ENCODE measurements around the gene SLC9A8.

SLC9A8 gene

DNA sequence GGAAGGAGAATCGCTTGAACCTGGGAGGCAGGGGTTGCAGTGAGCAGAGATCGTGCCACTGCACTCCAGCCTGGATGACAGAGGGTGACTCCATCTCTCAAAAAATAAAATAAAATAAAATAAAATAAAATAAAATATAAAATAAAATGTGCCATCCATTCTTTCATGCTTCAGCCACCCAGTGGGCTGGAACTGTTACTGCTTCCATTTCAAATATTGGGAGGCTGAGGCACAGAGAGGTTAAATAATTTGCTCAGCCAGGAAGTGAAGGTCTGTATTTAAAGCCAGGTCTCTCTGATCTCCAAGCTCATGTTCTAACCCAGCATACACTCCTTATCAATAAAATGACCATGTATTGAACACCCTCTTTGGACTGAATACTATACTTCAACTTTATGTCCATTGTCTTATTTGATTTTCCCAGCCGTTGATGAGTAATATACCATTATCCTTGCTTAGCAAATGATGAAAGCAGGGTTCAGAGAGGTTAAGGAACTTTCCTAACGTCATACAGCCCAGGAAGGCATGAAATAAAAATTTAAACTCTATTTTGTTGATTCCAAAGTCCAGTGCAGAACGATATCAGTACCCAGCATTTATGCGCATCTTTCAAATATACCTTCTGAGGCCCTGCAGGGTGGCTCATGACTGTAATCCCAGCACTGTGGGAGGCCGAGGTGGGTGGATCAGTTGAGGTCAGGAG, 25.8 kb upstream of the SLC9A8 start:
- DNase-seq: no peak

DNA sequence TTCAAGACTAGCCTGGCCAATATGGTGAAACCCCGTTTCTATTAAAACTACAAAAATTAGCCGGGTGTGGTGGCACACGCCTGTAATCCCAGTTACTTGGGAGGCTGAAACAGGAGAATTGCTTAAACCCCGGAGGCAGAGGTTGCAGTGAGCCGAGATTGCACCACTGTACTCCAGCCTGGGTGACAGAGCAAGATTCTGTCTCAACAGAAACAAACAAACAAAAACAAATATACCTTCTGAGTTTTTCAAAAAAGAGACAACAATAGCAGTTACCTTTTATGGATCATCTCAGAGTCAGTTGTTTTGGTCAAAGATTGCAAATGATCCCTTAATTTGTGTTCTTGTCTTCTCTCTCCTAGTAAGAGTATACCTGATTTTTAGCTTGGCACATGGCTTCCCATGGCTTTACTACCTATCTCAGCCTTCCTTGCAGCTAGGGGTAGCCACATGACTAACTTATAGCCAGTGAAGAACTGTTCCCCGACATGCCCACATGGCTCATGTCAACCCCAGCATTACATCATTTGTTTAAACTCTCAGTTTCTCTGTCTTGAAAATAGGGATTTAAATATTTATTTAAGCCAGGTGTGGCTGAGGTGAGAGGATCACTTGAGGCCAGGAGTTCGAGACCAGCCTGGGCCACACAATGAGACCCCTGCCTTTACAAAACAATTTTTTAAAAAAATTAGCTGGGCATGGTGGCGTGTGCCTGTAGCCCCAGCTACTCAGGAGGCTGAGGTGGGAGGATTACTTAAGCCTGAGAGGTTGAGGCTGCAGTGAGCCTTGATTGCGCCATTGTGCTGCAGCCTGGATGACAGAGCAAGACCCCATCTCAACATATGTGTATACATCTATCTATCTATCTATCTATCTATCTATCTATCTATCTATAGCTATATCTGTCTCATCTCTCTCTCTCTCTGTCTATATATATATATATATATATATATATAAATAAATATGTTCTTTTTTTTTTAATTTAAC, 25.0 kb upstream of the SLC9A8 start:
- no peak for DNase-seq

DNA sequence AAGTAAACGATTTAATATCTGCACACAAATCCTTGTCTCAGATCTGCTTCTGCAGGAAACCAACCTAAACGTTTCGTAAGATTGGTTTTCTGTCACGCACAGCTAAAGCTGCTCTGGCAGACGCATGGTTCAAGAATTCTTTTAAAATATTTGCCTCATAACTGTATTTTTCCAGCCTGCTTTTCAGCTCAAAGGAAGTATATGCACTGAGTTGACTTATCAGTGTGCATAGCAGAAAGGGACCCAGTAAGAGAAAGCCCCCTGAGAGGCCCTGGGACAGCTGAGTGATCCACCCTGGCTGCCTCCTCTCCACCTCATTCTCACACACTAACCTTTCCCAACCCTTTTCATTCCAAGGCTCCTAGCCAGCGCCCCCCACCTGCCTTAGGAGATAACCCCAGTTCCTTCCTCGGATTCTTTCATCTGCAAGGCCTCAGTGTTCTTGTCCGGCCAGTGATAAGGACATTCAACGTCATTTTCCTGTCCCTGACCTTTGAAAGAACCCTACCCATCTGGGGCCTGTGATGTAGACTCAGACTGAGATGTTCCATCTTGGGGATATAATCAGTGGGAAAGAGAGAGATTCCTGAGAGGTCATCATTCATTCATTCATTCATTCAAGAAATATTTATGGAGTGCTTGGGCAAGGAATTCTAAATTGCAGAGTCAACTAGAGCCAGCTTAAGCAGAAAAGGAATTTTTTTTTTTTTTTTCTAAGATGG, 22.4 kb upstream of the SLC9A8 start:
- DNase-seq: no peak

DNA sequence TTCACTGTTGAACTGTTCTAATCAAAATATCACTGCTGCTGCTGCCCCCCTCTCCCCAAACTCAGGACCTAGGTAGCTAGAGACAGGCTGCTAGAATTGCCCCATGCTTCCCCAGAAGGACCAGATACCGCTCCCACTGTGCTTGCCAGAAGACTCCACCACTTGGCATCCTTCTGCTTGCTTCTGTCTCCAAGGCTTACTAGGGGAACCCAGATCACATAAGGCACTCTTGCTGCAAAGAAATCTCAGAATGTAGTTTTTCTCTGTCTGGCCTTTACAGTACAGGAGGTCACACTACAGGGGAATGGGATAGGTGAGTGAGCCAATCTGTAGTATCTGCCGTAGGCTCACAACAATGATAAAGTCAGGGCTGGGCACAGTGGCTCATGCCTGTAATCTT, 21.5 kb upstream of the SLC9A8 start:
- no peak for DNase-seq

DNA sequence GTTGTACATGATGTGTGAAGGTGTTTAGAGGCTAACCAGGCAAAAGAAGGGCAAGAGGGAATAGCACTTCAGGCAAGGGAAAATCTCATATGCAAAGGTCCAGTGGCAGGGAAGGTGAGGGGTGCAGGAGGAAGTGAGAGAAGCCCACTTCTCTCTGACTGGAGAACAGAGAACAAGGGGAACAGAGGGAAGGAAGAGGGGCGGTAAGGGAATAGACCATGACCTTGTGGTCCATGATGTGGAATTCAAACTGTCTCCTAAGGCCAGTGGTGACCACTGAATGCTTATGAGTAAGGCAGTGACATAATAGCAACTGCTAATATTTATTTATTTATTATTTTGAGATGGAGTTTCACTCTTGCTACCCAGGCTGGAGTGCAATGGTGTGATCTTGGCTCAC, 20.6 kb upstream of the SLC9A8 start:
- no peak for DNase-seq

DNA sequence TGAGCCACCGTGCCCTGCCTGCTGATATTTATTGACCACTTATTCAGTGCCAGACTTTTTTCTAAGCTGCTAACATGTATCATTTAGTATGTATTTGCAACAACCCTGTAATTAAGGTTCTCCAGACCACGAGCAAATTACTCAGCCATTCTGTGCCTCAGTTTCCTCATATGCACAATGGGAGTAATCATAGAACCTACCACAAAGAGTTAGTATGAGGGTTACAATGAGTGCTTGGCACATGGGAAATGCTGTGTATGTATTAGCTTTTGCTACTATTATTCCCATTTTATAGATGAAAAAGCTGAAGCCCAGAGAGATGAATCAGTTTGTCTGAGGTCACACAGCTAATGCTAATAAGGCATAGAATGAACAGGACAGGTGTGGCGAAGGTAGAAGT, 20.0 kb upstream of the SLC9A8 start:
- DNase-seq: no peak

DNA sequence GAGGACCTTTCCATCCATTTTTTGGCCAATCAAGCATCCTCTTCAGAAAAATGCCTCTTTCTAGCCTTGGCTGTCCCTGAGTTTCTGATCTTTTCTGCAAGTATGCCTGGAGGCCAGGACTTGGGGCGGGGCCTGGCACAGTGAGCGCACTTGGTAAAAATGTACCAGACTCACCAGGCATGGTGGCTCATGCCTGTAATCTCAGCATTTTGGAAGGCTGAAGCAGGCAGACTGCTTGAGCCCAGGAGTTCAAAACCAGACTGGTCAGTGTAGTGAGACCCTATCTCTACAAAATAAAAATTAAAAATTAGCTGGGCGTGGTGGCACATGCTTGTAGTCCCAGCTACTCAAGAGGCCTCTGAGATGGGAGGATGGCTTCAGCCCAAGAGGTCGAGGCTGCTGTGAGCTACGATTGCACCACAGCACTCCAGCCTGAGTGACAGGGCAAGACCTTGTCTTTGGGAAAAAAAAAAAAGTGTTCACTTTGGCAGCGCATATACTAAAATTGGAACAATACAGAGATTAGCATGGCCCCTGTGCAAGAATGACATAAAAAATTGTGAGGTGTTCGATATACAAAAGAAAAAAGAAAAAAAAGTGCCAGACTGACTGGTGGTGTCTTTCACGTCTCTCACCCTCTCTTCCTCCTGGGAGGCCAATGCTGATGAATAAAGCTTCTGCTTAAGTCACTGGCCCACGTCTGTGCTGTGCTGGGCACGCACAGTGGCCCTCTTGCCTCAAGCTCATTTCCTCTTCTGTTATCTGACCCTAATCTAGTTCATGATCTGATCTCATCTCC, 18.1 kb upstream of the SLC9A8 start:
- no peak for DNase-seq

DNA sequence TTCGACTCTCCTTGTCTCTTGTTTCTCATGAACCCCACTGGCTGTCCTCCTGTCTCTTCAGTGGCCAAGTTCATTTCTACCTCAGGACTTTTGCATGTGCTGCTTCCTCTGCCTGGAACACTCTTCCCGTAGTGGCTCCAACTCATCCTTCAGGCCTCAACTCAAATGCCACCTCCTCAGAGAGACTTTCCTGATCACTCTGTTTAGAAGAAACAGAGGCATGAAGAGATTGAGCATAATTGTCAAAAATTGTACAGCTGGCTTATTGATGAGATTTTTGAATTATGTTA, 17.5 kb upstream of the SLC9A8 start:
- no peak for DNase-seq

DNA sequence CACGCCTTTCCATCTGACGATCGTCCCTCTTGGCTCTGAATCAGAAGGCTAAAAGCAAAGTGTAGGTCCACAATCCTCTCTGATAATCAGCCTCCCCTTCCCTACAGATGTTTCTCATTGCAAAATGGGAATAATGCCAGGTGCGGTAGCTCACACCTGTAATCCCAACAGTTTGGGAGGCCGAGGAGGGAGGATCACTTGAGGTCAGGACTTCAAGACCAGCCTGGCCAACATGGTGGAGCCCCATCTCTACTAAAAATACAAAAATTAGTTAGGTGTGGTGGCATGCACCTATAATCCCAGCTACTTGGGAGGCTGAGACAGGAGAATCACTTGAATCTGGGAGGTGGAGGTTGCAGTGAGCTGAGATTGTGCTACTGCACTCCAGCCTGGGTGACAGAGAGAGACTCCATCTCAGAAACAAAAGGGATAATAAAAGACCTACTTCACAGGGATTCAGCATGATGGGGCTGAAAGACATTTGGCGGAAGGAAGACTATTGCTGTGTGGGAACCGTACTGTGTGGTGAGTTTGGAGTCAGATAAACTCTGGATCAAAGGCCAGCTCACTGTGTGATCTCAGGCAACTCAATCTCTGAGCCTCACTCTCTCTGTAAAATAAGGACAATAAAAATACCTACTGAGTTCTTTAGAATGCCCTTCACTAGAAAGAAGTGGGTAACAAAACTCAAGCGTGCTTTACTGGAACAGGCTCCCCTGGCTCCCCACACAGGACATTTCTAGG, 15.9 kb upstream of the SLC9A8 start:
- no peak for DNase-seq

DNA sequence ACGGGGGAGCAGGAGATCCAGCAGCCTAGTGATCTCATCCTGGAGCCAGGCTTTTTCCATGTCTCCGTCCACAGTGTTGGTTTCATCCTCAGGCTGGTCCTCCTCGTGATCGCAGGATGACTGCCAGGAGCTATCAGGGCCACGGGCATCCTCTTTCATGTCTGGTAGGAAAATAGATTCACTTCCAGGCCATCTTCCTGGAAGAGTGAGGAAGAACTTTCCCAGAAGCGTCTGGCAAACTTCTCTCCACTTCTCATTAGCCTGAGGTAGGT, 15.3 kb upstream of the SLC9A8 start:
- DNase-seq: no peak

DNA sequence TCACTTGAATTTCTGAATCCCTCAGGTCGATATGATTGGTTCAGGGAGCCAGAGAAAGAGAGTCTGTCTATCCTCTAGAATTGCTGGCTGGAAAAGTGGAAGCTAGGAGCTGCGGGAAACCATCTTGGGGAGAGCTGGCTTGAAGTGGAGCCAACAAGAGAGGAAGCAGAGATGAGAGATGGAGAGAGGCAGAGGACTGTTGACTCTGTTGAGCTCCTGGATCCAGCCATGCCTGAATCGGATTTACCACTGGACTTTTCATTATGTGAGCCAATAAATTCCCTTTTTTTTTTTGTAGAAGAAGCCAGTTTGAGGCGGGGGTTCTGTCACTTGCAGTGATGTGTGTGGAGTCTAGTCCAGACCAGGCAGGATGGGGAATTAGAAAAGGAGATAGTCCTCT, 13.9 kb upstream of the SLC9A8 start:
- DNase-seq: no peak

DNA sequence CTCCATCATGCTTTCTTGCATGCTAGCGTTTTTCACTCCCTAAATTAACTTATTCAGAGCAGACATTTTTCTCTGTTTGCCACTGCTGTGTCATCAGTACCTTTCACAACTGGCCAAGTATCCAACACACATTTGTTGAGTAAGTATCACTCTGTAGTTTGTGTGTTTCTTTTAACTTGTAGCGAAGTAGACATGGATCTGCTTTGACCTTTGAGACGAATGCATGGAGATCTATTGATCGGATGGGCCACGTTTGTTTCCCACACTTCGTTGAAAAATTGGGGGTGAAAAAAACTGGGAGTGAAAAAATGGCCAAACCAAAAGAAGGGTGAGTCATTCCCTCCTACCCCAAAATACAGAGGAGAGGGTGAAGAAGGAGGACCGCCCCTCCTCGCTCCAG, 12.9 kb upstream of the SLC9A8 start:
- no peak for DNase-seq

DNA sequence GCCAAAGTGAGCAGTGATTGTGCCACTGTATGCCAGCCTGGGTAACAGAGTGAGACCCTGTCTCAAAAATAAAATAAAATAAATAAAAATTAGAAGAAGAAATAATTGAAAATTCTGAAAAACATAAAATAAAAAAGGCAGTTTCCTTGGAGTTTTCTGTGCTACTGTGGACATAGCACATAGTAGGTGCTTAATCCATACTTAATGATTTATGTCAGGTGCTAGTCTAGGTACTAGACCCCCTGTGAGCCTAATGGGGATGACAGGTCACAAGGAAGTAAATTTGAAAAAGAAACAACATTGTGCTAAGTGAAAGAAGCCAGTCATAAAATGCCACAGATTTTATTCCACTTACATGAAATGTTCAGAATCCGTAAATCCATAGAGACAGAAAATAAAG, 9.2 kb upstream of the SLC9A8 start:
- DNase-seq: no peak

DNA sequence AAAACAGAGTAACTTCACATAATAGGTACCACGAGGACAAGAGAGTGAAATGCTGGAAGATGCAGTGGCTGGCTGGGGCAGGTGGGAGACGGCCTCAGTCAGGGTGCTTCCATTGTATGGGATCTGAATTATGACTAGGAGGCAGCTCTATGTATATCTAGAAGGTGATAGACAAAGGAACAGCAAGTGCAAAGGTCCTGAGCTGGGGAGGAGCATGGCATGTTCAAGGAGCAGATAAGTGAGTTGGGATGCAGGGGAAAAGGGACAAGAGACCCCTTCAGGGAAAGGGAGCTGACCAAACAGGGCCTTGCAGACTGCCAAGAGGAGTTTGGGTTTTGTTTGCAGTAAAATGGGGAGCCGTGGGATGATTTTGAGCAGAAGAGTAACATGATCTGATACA, 8.3 kb upstream of the SLC9A8 start:
- no peak for DNase-seq

DNA sequence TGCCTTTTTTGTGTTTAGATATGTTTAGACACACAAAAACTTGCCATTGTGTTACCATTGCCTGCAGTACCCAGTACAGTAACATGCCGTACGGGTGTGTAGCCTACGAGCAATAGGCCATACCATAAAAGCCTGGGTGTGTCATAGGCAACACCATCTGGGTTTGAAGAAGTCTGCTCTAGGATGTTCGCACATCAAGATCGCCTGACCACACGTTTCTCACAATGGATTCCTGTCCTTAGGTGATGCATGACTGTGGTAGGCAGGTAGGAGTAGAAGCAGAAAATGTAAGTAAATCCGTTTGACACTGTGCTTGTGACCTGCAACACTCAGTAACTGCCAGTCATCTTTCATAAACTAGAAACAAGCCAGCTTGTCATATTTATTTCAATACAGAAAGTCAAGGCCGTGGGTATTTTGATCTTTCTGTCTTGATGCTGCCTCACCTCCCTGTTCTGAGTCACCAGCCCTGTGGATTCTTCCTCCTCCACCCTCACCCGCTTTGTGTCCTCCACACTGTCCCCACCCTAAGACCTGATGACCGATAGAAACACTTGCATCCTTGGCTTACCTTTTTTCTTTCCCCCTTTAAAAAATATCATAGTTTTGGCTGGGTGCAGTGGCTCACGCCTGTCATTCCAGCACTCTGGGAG, 7.3 kb upstream of the SLC9A8 start:
- peak; percentile 72 for DNase-seq

DNA sequence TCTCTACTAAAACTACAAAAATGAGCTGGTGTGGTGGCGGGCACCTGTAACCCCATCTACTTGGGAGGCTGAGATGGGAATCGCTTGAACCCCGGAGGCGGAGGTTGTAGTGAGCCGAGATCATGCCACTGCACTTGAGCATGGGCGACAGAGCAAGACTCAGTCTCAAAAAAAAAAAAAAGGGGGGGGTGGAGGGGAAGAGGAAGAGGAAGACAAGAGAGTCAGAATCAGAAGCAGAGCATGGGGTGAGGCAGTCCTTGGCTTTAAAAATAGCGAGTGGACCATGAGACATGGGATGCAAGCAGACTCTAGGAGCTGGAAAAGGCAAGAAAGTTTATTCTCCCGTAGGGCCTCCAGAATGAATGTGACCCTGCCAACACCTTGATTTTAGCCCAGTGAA, 3.9 kb upstream of the SLC9A8 start:
- no peak for DNase-seq

DNA sequence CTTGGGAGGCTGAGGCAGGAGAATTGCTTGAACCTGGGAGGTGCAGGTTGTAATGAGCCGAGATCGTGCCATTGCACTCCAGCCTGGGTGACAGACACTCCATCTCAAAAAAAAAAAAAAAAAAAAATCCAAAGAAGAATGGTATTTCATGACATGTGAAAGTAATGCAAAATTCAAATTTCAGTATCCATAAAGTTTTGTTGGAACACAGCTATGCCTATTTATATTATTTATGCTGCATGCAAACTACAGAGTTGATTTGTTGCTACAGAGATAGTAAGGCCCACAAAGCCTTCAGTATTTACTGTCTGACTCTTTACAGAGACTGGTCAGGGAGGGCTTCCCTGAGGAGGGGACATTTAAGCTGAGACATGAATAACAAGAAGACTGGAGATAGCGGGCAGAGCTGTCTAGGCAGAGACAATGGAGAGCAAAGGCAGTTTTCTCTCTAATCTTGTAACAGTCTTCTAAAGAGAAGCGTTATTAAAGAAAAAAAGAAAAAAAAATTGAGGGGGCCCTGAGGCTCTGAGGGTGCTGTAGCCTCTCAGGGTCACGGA, 2.7 kb upstream of the SLC9A8 start:
- DNase-seq: no peak

DNA sequence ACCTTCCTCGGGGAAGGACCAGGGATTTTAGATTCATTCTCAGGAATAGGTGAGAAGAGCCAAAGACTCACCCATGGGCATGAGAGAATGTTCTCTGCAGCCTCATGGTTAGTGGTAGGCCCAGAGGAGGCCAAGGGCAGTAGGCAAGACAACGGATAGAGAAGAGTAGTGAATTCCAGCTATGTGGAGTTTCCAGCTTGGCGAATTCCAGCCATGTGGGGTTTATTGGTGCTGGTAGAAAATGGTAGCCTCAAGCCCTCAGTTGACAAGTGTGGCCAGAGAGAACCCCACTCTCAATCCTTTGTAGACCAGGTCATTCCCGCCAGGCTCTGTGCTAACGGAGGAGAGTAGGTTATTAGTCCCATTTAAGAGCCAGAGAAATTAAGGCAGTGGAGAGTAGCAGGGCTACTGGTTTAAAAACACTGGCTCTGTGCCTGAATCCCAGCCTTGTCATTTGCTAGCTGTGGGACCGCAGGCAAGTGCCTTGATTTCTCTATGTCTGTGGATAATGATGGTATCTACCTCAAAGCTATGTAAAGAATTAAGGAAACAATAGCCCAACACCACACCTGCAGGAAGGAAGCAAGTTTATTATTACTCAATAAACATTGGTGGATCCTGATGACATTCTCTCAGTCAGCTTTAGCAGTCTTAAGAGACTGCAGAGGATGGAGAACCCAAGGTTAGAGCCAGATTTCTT, 2.0 kb upstream of the SLC9A8 start:
- DNase-seq: peak; percentile 40

DNA sequence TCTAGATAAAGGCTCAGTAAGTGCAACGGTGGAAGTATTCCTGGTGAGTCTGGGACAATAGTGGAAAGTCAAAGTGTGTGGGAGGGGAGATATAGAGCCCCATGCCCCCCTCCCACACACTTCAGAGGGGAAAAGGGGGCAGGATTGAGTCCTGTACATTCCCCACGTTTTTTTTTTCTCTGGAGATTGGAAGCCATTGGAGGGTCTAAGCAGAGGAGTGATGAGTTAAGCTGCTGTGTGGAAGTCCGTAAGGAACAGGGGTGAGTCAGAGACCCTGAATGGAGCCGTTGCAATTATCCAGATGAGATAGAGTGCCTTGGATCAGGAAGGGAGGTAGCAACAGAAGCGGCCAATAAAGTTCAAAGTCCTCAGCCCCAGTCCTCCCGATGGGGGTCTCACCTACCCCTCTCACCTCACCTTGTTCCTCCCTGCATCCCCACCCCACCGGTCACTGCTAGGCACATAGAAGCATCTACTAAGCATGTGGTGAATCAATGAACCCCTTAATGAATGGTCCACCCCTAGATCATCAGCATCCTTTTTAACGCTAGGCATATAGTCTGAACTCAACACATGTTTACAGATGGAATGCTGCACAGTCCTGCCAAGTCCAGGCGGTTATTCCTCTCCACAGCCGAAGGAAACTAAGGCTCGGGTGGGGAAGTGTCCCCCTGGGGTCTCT, 662 bp upstream of the SLC9A8 start:
- DNase-seq: no peak

DNA sequence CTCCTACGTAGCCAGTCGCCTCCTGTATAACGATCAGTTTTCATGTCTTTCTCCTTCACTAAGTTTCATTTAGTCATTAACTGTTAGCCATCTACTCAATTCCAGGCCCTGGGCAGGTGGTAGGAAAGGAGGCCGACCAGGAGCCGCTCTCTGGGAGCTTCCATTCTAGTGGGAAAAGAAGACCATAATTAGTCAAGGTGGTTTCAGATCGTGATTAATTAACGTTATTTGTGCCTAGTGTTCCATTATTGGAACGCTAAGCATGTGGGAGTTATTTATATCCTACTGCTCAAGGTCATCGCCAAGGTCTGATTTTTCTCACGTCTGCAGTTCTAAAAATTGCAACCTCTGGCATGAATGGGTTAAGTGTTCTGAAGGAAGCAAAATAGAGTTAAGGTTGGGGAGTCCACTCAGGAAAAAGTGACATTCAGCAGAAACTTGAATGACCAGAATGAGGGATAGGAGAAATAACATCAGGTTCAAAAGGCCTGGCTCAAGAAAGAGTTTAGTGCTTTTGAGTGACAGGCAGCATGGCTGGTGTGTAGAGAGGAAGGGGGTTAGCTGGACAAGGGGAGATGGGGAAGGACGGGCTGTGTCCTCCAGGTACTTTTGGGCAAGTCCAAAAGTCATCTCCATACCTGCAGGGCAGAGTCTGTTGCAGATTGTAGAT, 812 bp downstream of the SLC9A8 start:
- DNase-seq: peak; percentile 42

All from activated CD8-positive, alpha-beta memory T cell treated with anti-CD3 and anti-CD28 coated beads, Interleukin-2, amount 50 U/mL, for 48 hours (primary cell).